Stimulated activated CD8-positive, alpha-beta memory T cell treated with anti-CD3 and anti-CD28 coated beads, Interleukin-7, amount 100 ng/mL, for 48 hours (primary cell): ENCODE measurements around the gene SRRM1.

Experiments
- DNase-seq, 2 donors: peaks; one replicate each; pipeline ENCODE4 v3.0.0-alpha.2; 2020; ENCODE audit warnings: low read depth in 1 of 2; ENCODE audit errors: extremely low read depth in 1 of 2

Gene SRRM1, protein sequence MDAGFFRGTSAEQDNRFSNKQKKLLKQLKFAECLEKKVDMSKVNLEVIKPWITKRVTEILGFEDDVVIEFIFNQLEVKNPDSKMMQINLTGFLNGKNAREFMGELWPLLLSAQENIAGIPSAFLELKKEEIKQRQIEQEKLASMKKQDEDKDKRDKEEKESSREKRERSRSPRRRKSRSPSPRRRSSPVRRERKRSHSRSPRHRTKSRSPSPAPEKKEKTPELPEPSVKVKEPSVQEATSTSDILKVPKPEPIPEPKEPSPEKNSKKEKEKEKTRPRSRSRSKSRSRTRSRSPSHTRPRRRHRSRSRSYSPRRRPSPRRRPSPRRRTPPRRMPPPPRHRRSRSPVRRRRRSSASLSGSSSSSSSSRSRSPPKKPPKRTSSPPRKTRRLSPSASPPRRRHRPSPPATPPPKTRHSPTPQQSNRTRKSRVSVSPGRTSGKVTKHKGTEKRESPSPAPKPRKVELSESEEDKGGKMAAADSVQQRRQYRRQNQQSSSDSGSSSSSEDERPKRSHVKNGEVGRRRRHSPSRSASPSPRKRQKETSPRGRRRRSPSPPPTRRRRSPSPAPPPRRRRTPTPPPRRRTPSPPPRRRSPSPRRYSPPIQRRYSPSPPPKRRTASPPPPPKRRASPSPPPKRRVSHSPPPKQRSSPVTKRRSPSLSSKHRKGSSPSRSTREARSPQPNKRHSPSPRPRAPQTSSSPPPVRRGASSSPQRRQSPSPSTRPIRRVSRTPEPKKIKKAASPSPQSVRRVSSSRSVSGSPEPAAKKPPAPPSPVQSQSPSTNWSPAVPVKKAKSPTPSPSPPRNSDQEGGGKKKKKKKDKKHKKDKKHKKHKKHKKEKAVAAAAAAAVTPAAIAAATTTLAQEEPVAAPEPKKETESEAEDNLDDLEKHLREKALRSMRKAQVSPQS

DNA sequence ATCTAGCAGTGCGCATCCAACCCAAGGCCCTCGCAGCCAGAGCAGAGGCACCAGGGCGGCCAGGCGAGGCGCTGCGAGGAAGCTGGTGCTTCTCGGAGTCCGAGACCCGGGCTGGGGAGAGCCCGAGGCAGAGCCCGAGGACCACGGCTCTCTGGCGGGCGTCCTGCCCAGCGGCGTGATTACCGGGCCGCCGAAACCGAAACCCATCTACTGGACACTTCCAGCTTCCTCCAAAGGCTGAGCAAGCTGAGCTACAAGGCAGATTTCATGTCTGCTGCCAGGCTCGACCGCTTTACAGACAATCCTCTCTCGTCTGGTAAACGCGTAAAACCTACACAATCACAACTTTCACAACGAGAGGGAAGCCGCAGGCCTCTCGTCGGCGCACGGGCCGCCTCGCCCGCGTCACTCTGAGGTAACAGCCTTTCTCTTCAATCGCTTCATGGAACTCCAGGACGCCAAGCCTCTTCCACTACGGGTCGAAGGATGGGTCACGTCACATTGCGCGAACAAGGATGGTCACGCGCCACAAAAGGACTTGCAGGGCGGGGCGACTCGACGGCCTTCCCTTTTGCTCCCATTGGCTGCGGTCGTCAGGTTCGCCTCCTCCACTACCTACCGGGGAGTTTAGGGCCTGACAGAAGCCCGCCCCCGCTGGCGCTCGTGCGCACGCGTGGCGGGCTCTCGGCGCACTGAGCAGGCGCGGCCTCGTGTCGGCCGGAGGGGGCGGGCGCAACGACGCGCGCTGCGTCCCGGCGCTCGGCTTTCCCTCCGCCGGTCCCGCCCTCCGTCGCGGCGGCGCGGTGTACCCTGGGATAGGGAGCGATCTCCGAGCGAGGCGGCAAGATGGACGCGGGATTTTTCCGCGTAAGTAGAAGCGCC is at the start of gene SRRM1:
SRRM1 (plus strand) TSS at position 822 of the 882 bp plus-strand sequence; CDS start at position 847, 25 bp downstream.
- DNase-seq = peak; percentile 96 to 99

DNA sequence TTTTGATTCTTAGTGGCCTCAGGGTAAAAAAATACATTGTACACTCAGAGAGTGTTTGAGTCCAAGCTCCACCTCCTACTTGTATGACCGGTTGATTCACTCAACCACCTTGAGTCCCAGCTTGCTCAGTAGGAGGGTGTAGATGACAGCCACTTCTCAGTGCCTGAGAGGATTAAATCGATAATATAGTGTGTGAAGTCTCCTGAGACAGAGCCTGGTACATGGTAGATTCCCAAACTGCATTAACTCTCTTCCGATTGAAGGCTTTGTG is 48.8 kb upstream of the SRRM1 start:
- DNase-seq = no peak

DNA sequence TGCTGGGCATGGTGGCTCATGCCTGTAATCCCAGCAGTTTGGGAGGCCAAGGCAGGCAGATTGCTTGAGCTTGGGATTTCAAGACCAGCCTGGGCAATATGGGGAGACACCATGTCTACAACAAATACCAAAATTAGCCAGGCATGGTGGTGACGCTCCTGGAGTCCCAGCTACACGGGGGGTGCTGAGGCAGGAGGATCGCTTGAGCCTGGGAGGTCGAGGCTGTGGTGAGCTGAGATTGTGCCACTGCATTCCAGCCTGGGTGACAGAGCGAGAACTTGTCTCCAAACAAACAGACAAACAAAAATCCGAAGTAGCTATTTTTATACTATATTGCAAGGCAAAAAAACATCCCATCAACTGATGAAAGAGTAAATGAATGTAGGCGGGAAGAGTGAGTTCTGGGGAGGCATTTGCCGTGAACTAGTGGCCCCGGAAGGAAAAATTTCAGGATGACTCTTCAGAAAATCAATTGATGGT is 46.7 kb upstream of the SRRM1 start:
- no peak for DNase-seq

DNA sequence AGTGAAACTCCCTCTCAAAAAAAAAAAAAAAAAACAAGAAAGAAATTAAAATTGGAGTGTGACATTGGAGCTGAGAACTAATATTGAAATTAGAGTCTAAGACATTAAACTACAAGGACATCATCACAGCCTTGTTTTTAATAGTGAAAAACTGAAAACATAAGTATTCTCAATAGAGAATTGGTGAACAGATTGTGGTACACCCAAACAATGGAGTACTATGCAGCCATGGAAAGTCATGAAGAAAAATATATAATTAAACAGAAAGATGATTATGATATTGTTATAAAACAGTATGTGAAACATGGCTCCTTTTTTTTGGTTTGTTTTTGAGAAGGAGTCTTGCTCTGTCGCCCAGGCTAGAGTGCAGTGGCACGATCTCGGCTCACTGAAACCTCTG is 43.8 kb upstream of the SRRM1 start:
- DNase-seq = no peak

DNA sequence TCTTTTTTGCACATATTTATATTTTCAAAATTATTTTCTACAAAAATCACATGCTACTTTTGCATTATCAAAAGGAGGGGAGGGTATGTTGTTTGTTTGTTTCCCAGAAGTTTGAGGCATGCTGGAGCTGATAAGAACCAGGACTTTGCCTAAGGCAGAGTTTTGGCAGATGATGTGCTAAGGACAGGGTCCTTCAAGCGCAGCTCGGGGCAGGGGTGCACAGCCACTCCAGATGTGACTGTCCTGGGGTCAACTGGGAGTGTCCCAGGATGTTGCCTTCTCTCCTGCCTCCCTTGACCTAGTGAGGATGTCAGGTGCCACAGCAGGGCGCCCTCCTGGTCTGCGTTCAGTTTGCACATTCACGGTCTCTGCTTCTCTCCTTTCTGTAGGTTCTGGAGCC is 42.6 kb upstream of the SRRM1 start:
- DNase-seq = no peak

DNA sequence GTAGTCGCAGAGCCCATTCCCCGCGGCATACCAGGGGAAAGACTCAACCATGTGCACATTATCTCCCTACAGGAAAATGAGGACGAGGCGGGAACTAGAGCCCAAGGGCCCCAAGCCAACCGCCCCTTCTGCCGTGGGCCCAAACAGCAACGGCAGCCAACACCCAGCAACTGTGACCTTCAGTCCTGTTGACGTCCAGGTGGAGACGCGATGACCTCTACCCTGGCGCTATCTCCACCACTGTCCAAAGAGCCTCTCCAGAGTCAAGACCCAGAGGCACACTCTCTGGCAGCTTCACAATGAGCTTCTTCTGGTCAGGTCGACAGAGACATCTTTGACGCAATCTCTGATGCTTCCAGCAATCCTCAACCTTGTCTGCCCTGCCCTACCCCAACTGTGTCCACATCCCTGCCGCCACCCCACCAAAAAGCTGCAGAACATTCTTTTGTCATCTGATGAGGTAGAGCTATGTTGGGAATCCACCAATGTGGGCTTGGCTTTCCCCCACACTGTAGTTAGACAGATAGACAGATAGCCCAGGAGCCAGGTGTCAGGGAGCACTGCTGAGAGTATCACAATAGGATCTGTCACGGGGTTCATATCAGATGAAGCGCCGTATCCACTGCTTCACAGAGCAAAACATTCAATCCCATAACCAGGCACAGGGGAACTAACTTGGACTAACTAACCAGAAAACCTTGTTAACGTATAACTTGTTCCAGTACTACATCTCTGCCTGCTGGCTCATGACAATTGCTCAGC is 37.4 kb upstream of the SRRM1 start:
- no peak for DNase-seq

DNA sequence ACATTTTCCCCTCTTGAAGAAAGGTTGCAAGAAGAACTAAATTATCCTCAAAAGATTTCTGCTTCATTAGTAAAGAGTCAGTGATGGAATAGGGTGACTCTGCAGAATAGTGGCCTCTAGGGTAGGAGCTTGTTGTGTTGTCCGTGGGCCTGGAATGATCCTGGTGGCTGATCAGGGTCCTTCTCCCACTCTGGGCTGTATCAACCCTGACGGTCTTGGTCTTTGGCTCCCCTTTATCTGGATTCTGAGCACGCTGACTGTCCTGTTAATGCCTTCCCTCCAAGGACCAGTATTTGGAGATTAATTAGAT is 36.9 kb upstream of the SRRM1 start:
- DNase-seq = no peak

DNA sequence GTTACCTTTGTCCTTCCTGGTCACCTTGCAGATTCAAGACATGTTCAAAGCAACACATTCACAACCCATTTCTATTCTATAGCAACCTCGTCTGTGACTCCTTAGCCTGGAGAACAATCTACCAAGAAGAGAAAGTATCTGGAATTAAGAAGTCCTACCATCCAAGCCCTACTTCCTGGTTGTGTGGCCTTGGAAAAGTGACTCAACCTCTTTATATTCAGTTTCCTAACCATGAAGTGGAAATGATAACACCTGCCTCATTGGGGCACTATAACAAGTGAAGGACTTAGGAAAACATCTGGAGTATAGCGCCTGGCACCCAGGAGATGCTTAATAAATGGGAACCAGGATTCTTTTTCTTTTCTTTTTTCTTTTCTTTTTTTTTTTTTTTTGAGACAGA is 36.5 kb upstream of the SRRM1 start:
- no peak for DNase-seq

DNA sequence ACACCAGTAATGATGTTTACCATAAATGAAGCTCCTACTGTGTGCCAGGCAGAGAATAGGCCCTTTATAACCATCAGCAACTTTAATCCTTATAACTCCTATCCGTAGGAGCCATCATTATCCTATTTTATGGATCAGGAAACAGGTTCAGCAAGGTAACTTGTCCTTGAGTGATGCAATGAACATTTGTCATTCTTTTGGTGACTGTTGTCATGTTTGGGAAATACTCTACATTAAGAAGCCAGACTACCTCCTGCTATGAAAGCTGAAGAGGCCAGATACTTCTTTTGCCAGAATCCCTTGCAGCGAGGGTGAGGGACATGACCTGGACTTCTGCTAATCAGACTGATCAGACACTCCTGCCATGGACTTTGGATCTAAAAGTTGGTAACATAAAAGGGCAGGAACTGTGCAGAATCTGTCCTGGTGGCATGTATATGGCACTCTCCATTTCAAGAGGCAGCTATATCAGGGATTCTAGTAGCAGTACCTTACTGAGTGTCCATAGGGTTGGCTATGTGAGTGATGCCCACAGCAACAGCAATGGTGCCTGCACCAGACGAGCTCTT is 33.1 kb upstream of the SRRM1 start:
- DNase-seq = no peak

DNA sequence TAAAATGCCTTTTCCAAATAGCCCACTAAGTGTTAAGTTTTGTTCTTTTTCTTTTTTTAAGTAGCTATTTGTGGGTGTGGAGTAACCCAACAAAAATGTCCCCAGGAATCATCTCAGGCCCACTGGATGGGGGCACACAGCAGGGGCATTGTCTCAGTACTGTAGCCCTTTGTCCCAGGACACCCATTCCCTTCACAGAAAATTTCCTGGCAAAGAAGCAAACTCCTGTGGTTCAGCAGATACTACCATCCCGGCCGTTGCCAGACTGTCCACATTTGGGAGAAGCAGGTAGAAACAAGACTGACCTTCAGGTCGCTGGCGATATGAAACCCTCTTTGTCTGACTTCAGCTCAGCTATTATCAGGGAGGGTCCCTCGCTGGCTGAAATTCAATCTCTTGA is 23.7 kb upstream of the SRRM1 start:
- DNase-seq = no peak

DNA sequence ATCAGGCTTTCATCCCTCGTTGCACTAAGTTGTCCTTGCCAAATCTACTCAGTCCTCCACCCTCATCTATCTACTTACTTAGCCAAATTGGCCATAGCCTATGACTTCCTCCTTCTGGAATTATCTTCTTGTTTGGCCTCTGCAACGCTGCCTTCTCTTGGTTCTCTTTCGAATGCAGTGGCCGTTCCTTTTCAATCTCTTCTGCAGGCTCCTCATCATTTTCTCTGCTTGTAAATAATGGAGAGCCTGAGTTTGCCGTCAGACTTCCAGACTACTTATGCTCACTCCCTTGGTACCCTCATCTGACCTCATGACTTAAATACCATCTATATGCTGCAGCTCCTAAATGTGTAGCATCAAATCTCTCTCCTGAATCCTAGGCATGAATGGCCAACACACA is 22.4 kb upstream of the SRRM1 start:
- no peak for DNase-seq

DNA sequence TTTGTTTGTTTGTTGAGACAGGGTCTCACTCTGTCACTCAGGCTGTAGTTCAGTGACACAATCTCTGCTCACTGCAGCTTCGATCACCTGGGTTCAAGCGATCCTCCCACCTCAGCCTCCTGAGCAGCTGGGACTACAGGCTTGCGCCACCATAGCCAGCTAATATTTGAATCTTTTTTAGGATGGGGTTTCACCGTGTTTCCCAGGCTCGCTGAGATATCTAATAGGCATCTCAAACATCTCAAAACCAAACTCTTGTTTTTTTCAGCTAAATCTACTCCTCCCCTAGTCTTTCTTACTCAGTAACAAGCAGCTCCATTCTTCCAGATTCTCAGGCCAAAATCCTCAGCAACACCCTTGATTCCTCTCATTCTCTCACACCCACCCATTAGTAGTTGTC is 22.0 kb upstream of the SRRM1 start:
- DNase-seq = no peak

DNA sequence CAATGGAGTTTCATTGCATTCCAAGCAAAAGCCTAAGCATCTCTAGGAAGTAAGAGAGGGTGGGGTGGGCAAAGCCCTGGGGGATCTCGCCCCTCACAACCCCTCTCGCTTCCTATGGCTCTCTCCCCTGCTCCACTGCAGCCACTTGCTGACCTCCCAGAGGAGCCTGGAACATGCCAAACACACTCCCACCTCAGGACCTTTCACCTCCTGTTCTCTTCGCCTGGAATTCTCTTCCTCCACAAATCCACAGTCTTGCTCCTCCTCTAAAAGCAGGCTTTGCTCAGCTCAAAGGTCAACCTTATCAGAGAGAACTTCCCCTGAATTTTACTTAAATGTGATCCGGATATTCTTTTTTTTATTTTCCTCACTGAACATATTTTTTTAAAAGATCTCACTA is 20.9 kb upstream of the SRRM1 start:
- no peak for DNase-seq

DNA sequence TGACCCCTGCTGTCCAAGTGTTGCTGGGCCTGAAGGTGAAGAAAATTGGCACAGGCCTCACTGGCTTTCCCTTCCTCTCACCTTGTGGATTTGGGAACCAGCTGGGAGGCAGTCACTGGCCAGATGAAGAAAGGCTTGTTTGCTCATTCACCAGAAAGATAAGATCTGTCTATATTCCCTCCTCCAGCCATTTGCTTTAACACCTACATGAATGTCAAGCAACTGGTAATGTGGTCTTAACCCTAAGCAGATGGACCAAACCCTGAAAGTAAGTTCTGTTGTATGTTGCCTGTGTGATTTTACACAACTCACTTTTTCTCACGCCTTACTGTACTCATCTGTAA is 10.3 kb upstream of the SRRM1 start:
- no peak for DNase-seq

DNA sequence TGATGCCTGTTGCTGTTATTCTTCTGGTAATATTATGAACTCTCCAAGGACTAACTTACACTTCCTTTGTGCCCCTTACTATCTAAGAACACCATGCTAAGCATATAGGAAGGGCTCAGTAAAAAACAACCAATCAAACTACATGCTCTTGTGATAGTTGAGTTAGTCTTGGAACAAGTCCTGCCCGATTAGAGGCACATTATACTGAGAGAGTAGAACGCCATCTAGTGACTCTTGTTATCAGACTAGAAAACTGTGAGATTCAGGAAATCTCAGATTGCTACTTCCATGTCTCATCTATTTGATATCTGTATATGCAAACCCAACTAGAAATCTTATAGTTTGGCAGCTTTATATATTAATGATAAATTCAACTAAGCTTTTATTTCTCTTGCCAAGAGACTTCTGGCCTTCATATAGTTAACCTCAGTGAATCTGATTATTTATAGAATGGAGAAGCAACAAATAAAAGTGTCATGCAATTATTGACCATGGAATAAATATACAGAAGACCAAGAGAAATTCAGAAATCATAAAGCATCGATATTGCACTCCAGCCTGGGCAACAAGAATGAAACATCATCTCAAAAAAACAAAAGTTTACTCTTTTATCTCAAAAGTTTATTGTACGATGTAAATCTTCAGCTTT is 7.8 kb upstream of the SRRM1 start:
- no peak for DNase-seq

DNA sequence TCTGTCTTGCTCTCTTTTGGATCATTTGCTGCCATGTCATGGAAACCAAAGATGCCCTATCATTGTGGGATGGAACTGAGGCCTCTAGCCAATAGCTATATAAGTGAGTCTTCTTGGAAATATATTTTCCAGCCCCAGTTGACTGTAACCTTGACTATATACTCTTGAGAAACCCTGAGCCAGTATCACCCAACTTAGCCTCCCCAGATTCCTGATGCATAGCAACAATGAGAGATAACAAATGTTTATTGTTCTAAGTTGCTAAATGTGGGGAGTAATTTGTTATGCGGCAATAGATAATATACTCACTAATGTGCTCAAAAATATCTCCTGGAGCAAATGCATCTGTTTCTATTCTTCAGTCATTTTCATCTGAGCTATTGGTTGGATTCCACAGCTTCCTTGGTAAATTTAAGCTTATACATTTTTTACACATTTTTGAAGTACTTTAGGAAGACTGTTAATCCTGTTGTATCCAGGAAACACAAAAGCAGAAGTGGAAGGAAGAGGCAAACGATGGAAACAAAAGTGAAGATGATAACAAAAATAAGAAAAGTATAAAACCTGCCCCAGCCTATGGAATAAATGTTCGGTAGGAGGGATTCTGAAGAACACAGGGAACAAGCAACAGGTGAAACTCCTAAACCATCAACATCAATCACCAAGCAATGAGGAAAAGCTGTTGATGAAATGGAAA is 6.3 kb upstream of the SRRM1 start:
- DNase-seq = no peak

DNA sequence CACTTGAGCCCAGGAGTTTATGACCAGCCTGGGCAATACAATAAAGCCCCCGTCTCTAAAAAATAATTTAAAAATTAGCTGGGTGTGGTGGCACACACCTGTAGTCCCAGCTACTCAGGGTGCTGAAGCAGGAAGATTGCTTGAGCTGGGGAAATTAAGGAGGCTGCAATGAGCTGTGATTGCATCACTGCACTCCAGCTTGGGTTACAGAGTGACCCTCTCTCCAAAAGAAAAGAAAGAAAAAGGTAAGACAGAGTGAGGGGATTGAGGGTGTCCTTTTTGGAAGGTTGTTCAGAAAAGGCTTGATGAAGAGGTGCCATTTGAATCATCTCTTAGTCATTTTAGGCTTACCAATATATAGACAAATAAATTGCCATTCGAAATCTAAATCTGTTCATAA is 4.0 kb upstream of the SRRM1 start:
- no peak for DNase-seq

DNA sequence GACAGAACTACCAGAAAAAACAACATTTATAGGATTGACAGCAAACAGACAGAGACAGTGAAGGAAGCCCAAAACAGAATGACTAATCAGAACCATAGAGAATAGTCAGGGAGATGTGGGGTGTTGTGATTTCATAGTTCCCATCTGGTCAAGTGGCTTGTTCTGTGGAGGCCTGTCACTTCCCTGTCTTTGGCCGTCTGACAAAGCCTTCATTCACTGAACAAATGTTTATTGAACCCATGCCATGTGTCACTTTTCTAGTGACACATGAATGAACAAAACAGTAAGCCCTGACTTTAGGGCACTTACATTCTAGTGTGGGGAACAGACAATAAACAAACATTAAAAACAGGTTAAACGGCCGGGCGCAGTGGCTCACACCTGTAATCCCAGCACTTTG is 3.2 kb upstream of the SRRM1 start:
- DNase-seq = no peak

DNA sequence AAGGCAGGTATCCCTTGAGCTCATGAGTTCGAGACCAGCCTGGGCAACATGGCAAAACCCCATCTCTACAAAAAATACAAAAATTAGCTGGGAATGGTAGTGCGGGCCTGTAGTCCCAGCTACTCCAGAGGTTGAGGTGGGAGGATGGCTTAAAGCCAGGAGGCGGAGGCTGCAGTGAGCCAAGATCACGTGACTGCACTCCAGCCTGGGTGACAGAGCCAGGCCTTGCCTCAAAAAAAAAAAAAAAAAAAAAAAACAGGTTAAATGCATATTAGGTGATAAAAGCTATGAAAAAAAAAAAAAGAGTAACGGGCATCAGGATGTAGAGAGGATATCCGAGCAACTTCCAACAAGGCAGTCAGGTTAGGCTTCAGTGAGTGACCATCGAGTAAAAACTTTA is 2.8 kb upstream of the SRRM1 start:
- DNase-seq = no peak
